Muscle of back (tissue), 11 donors: ENCODE results near the gene ABCG4. TPM values are rescaled to one million over a fixed set of nuclear protein-coding genes. Genes with fewer than 3 reads are reported as not detected.
"Not testable (repeated sequence)": the region's sequence is repeated elsewhere in the genome, so short reads cannot be mapped to it uniquely, and the experiment has no call there.

Experiments
- DNase-seq, 3 donors: peaks; one replicate each; pipeline versions ENCODE4 v3.0.0 to v3.0.0-alpha.2; 2013
- polyA plus RNA-seq, 10 donors: library from polyadenylated mRNA; unstranded; fragments of 120-200 nt; gene quantifications; one replicate each; pipeline ENCODE4 v1.2.1, GENCODE V29; 2013; ENCODE audit not compliant: insufficient read length in 10 of 10

The ABCG4 gene
- polyA plus RNA-seq, 10 donors, result 0.10 to 0.60 (median 0.32) TPM

GRCh38 chr11:119115484-119116234, 33.2 kb upstream of the ABCG4 start:
- DNase-seq, result peak in 1 of 3 donors; percentile 35

- DNase-seq, result no peak
Observed at GRCh38 chr11:119116235-119116594, 32.6 kb upstream of the ABCG4 start.

GRCh38 chr11:119116601-119117000, 32.3 kb upstream of the ABCG4 start:
- DNase-seq, result no peak

GRCh38 chr11:119117004-119117706, 31.7 kb upstream of the ABCG4 start:
- no peak for DNase-seq

GRCh38 chr11:119118227-119118626, 30.6 kb upstream of the ABCG4 start:
- DNase-seq, result no peak

- no peak for DNase-seq
Observed at GRCh38 chr11:119118946-119119345, 29.9 kb upstream of the ABCG4 start.

GRCh38 chr11:119120639-119121007, 28.2 kb upstream of the ABCG4 start:
- DNase-seq, result no peak

- peak; percentile 99 for DNase-seq
Observed at GRCh38 chr11:119121008-119121810, 27.6 kb upstream of the ABCG4 start, which contains the start of gene HINFP. Gene HINFP, plus strand, starts transcription at chr11:119121580. Its CDS starts 5,365 bp downstream, at chr11:119126945.

GRCh38 chr11:119121811-119122124, 27.1 kb upstream of the ABCG4 start:
- no peak for DNase-seq

- DNase-seq, result no peak
Observed at GRCh38 chr11:119125821-119126220, 23.0 kb upstream of the ABCG4 start.

GRCh38 chr11:119126675-119127268, 22.1 kb upstream of the ABCG4 start:
- no peak for DNase-seq

GRCh38 chr11:119130662-119131061, 18.2 kb upstream of the ABCG4 start:
- no peak for DNase-seq

- DNase-seq, result no peak
Observed at GRCh38 chr11:119134389-119134978, 14.4 kb upstream of the ABCG4 start.

GRCh38 chr11:119139276-119139675, 9.6 kb upstream of the ABCG4 start:
- not testable (repeated sequence) for DNase-seq

- DNase-seq, result peak; percentile 28 to 71 (median 49)
Observed at GRCh38 chr11:119144825-119145486, 3.9 kb upstream of the ABCG4 start.

GRCh38 chr11:119145551-119145950, 3.3 kb upstream of the ABCG4 start:
- no peak for DNase-seq

GRCh38 chr11:119147604-119148333, 1.1 kb upstream of the ABCG4 start:
- DNase-seq, result no peak

- DNase-seq, result no peak
Observed at GRCh38 chr11:119148720-119149017, 183 bp upstream of the ABCG4 start.

- DNase-seq, result no peak
Observed at GRCh38 chr11:119149786-119150275, 979 bp downstream of the ABCG4 start.

GRCh38 chr11:119152043-119152442, 3.2 kb downstream of the ABCG4 start:
- no peak for DNase-seq

GRCh38 chr11:119152604-119153003, 3.8 kb downstream of the ABCG4 start:
- no peak for DNase-seq
